Peyer's patch (tissue), 4 donors: ENCODE data around the gene CCDC3.

Experiments
- CTCF ChIP-seq, 6 experiments: fragments of 450-650 bp in 4 of 6; fragments of 200-600 bp in 2 of 6; sonication (generic) in 1 of 6; IDR thresholded peaks; one replicate each; pipeline ENCODE4 v1.5.1; 2017 to 2019; ENCODE audit warnings: antibody characterized with exemption in 6 of 6, mild to moderate bottlenecking in 3 of 6, moderate library complexity in 1 of 6
- POLR2A ChIP-seq, 2 donors: fragments of 450-650 bp; IDR thresholded peaks; one replicate each; pipeline ENCODE4 v1.5.1; 2017; ENCODE audit warnings: antibody characterized with exemption in 2 of 2, mild to moderate bottlenecking in 2 of 2, moderate library complexity in 2 of 2

- no peak for TF ChIP-seq CTCF (IDR thresholded peaks at IDR 0.05)
- TF ChIP-seq POLR2A (IDR thresholded peaks at IDR 0.05), result no peak
Measured at GRCh38 chr10:13001041-13001886, at the start of gene CCDC3.
